ENCODE results near the gene CNGB1. TPM values are rescaled to one million over a fixed set of nuclear protein-coding genes. Genes with fewer than 3 reads are reported as not detected.
"Not testable (repeated sequence)": the region's sequence is repeated elsewhere in the genome, so short reads cannot be mapped to it uniquely, and the experiment has no call there.

The CNGB1 gene
- total RNA-seq, 4 donors from 2014 or later: 0.13 TPM; not detected in 3

DNA sequence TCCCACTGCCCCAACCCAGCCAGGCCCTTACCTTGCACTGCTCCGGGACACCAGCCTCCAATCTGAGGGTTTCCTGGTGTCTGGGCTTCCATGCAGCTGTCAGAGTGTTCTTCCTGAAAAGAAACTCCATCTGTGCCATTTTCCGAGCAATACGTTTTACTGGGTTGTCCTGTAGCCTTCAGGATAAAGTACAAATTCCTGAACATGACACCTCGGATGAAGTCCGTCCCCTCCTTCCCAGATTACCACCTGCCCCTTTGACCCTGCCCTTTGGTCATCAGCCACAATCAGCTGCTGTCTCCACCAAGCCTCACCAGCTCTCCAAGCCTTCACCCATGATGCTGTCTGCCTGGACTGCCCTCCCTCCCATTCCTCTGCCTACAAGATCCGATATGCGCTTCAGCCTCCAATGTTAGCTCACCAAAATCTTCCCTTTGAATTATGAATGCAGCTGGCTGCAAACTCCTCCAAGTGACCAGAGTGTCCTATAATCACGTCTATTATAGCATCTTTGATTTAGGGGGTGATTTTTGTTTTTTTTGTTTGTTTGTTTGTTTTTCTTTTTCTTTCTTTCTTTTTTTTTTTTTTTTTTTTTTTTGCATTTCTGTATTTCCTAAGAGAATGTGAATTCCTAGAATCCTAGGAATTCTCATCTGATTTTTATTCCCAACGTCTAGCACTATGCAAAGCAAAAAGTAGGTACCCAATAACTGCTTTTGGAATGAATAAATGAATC, 108.1 kb downstream of the CNGB1 start:
- no peak overlapping the region for H3K4me3 ChIP-seq (replicated peaks in 1 of 3)
- H3K4me1 ChIP-seq: no peaks in the 10 kb centered on the region
- 78 to 81% methylated on average over 9 of the region's 9 CpGs for WGBS, 2 donors
- no peaks in the 10 kb centered on the region for H3K27me3 ChIP-seq
- no peak for DNase-seq
- intact Hi-C loops (cut with DNase I): loop anchor here (2.0 to 10.0 kb wide), 2 partner anchors 106 to 288 kb away; no protein-coding TSS in a partner anchor
- no peaks in the 10 kb centered on the region for H3K36me3 ChIP-seq
- H3K27ac ChIP-seq: no peak overlapping the region
- no peak for TF ChIP-seq POLR2A (IDR thresholded peaks at IDR 0.05)
- TF ChIP-seq, protein P1, sequence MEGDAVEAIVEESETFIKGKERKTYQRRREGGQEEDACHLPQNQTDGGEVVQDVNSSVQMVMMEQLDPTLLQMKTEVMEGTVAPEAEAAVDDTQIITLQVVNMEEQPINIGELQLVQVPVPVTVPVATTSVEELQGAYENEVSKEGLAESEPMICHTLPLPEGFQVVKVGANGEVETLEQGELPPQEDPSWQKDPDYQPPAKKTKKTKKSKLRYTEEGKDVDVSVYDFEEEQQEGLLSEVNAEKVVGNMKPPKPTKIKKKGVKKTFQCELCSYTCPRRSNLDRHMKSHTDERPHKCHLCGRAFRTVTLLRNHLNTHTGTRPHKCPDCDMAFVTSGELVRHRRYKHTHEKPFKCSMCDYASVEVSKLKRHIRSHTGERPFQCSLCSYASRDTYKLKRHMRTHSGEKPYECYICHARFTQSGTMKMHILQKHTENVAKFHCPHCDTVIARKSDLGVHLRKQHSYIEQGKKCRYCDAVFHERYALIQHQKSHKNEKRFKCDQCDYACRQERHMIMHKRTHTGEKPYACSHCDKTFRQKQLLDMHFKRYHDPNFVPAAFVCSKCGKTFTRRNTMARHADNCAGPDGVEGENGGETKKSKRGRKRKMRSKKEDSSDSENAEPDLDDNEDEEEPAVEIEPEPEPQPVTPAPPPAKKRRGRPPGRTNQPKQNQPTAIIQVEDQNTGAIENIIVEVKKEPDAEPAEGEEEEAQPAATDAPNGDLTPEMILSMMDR (IDR thresholded peaks at IDR 0.05): no peak
- H3K9me3 ChIP-seq: no peaks in the 10 kb centered on the region

DNA sequence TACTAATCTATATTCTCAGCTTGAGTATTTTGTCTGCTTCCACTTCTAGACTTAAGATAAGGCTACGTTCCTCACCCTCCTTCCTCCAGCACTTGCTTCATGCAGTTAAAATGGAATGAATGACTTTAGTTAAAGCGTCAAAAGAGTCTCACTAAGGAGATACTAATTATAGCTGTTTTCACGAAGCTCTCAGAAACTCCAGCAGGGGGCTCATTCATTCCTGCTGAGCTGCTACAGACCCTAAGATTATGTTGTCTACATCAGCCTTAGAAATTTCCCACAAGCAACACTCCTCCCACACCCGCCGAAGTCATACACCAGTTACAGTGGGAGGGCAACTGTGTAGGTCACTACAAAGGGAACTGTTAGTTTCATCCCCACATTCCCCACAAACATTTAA, 111.6 kb downstream of the CNGB1 start:
- Histone ChIP-seq H3K4me1 (no peaks in the 10 kb centered on the region), H3K27ac (no peak overlapping the region), H3K27me3 (no peaks in the 10 kb centered on the region), H3K36me3 (no peaks in the 10 kb centered on the region), H3K9me3 (no peaks in the 10 kb centered on the region), H3K4me3 (replicated peaks in 1 of 3) (no peak overlapping the region)
- no peak for DNase-seq
- intact Hi-C loops (cut with DNase I): no loop called here
- WGBS, 2 donors: 51 to 58% methylated on average over 5 of the region's 5 CpGs
- TF ChIP-seq, protein P1 (IDR thresholded peaks at IDR 0.05): no peak
- TF ChIP-seq POLR2A (IDR thresholded peaks at IDR 0.05): no peak

DNA sequence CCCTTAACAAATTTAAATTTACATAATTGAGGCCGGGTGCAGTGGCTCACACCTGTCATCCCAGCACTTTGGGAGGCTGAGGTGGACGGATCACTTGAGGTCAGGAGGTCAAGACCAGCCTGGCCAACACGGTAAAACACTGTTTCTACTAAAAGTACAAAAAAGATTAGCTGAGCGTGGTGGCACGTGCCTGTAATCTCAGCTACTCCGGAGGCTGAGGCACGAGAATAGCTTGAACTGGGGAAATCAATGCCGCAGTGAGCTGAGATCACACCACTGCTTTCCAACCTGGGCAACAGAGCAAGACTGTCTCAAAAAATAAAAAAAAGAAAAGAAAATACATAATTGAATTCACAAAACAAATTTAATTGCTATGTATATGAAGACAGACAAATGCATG, 112.3 kb downstream of the CNGB1 start:
- H3K27ac ChIP-seq: no peak overlapping the region
- no peak overlapping the region for H3K4me3 ChIP-seq (replicated peaks in 1 of 3)
- no peak for TF ChIP-seq POLR2A (IDR thresholded peaks at IDR 0.05)
- TF ChIP-seq, protein P1 (IDR thresholded peaks at IDR 0.05): no peak
- no peaks in the 10 kb centered on the region for H3K27me3 ChIP-seq
- WGBS, 2 donors: 56 to 70% methylated on average over 8 of the region's 8 CpGs
- no peaks in the 10 kb centered on the region for H3K4me1 ChIP-seq
- no peaks in the 10 kb centered on the region for H3K36me3 ChIP-seq
- DNase-seq: no peak
- intact Hi-C loops (cut with DNase I): no loop called here
- H3K9me3 ChIP-seq: no peaks in the 10 kb centered on the region

DNA sequence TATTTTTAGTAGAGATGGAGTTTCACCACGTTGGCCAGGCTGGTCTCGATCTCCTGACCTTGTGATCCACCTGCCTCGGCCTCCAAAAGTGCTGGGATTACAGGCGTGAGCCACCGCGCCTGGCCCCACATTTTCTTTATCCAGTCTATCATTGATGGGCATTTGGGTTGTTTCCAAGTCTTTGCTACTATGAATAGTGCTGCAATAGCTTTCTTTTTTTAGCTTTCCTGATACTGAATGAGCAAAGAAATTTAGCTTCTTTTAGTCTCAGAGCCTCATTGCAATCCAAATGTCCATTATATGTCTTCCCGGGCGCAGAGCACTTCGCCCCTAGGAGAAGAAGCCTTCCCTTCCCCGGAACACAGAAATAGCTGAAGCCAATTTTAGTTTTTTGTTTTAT, 112.9 kb downstream of the CNGB1 start:
- H3K4me1 ChIP-seq; H3K27ac ChIP-seq; DNase-seq; H3K27me3 ChIP-seq; H3K9me3 ChIP-seq; H3K4me3 ChIP-seq (replicated peaks in 1 of 3); H3K36me3 ChIP-seq; intact Hi-C loops (cut with DNase I): not testable (repeated sequence)
- 79 to 81% methylated on average over 10 of the region's 10 CpGs for WGBS, 2 donors

DNA sequence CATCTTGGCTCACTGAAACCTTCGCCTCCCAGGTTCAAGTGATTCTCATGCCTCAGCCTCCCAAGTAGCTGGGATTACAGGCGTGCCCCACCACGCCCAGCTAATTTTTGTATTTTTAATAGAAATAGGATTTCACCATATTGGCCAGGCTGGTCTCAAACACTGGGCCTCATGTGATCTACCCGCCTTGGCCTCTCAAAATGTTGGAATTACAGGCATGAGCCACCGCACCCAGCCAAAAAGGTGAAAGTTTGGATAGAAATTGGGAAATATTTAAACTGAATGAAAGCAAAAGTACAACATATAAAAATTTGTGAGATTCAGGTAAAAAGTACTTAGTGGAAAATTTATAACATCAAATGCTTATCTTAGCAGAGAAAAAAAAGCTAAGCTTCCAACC, 115.7 kb downstream of the CNGB1 start:
- TF ChIP-seq, protein P1 (IDR thresholded peaks at IDR 0.05): no peak
- TF ChIP-seq POLR2A (IDR thresholded peaks at IDR 0.05): no peak
- Histone ChIP-seq H3K9me3 (no peaks in the 10 kb centered on the region), H3K27ac (no peak overlapping the region), H3K4me1 (no peaks in the 10 kb centered on the region), H3K36me3 (no peaks in the 10 kb centered on the region), H3K27me3 (no peaks in the 10 kb centered on the region), H3K4me3 (replicated peaks in 1 of 3) (no peak overlapping the region)
- intact Hi-C loops (cut with DNase I): no loop called here
- WGBS, 2 donors: 96 to 98% methylated on average over 5 of the region's 5 CpGs
- DNase-seq: no peak
